ENCODE results near the gene PTPRN2. TPM values are rescaled to one million over a fixed set of nuclear protein-coding genes. Genes with fewer than 3 reads are reported as not detected.

PTPRN2 gene
- total and polyA plus RNA-seq, 2 donors (not counting 3 experiments of a cell fraction or from before 2014, with no cell fraction given), result 0.62 to 0.88 TPM

DNA sequence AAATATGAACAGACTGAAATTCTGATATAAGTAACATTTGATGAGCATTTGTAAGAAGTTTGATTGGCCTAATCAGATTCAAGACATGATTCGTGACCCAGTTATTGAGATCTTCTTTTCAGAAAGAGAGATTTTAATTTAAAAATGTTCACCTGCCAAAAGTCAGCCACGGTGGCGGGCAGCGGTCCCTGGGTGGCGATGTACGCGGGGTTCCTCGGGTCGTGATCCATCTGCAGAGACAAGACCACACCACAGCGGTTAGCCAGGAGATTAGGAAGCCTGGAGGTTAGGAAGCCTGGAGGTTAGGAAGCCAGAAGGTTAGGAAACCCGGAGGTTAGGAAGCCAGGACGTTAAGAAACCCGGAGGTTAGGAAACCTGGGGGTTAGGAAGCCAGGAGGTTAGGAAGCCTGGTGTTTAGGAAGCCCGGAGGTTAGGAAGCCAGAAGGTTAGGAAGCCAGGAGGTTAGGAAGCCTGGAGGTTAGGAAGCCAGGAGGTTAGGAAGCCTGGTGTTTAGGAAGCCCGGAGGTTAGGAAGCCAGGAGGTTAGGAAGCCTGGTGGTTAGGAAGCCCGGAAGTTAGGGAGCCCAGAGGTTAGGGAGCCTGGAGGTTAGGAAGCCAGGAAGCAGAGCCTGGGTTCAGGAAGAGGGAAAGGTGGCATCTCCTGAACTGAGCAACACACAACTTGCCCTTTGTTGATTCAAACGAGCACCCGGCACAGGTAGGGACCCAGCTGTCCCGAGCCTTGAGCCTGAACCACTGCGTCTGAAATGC, 992.4 kb downstream of the PTPRN2 start:
- Histone ChIP-seq H3K27me3 (ENCODE audit: control insufficient read depth in 2 of 2, insufficient read depth in 2 of 2, low read length in 2 of 2) (no peaks in the 10 kb centered on the region), H3K79me2 (ENCODE audit: control insufficient read depth, insufficient read depth, low read length) (no peaks in the 10 kb centered on the region), H3K9me1 (replicated peaks; ENCODE audit: control insufficient read depth, extremely low read depth, insufficient read depth, low read length) (no peaks in the 10 kb centered on the region), H3K27ac (ENCODE audit: insufficient read depth, low read depth, low read length) (no peak overlapping the region), H3K4me1 (ENCODE audit: control insufficient read depth, extremely low read depth, insufficient read depth, low read length) (no peaks in the 10 kb centered on the region), H3K9ac (replicated peaks; ENCODE audit: extremely low read depth, insufficient read depth, low read length) (no peak overlapping the region), H3K4me3 (replicated peaks in 1 of 3; ENCODE audit: insufficient read depth in 1 of 3, low read depth in 1 of 3, low read length in 3 of 3) (no peak overlapping the region), H4K20me1 (replicated peaks; ENCODE audit: control insufficient read depth, extremely low read depth, insufficient read depth, low read length) (no peaks in the 10 kb centered on the region), H3K36me3 (ENCODE audit: control insufficient read depth in 2 of 2, extremely low read depth in 1 of 2, insufficient read depth in 2 of 2, low read length in 2 of 2) (no peaks in the 10 kb centered on the region), H2AFZ (ENCODE audit: low read depth, low read length) (no peak overlapping the region), H3K9me3 (replicated peaks; ENCODE audit: control insufficient read depth, insufficient read depth, low read length) (no peaks in the 10 kb centered on the region), H3K4me2 (ENCODE audit: insufficient read depth, low read length) (no peak overlapping the region)
- POLR2A ChIA-PET, result no interaction called here
- dilution Hi-C loops (cut with MboI; ENCODE audit: extremely low pct_ligation_motif_present, low sequenced_read_pairs) (no loop called here), intact Hi-C loops (cut with micrococcal nuclease) (no loop called here)
- CTCF ChIA-PET, result no interaction called here
- no TSS peak for BruUV-seq (replicated peaks)
- DNase-seq (ENCODE audit: low read depth, low spot score) (no peak), FAIRE-seq (no peak)
- TF ChIP-seq EZH2 (IDR thresholded peaks at IDR 0.05; ENCODE audit: borderline replicate concordance, low read depth, low read length, severe bottlenecking) (no peak), POLR2AphosphoS5 (IDR thresholded peaks at IDR 0.05; ENCODE audit: insufficient read depth, low read depth, low read length) (no peak), MYC (IDR thresholded peaks at IDR 0.05; ENCODE audit: low read depth, low read length) (no peak), FOS (IDR thresholded peaks at IDR 0.05; ENCODE audit: borderline replicate concordance, insufficient read depth, low read length) (no peak), GATA2 (IDR thresholded peaks at IDR 0.05; ENCODE audit: insufficient read depth, insufficient read length, low read depth, low read length) (no peak), POLR2A (IDR thresholded peaks at IDR 0.05; ENCODE audit: low read depth, low read length) (no peak), JUN (IDR thresholded peaks at IDR 0.05; ENCODE audit: borderline replicate concordance, insufficient read depth, insufficient read length, low read depth) (no peak)
- TF ChIP-seq, protein P1, sequence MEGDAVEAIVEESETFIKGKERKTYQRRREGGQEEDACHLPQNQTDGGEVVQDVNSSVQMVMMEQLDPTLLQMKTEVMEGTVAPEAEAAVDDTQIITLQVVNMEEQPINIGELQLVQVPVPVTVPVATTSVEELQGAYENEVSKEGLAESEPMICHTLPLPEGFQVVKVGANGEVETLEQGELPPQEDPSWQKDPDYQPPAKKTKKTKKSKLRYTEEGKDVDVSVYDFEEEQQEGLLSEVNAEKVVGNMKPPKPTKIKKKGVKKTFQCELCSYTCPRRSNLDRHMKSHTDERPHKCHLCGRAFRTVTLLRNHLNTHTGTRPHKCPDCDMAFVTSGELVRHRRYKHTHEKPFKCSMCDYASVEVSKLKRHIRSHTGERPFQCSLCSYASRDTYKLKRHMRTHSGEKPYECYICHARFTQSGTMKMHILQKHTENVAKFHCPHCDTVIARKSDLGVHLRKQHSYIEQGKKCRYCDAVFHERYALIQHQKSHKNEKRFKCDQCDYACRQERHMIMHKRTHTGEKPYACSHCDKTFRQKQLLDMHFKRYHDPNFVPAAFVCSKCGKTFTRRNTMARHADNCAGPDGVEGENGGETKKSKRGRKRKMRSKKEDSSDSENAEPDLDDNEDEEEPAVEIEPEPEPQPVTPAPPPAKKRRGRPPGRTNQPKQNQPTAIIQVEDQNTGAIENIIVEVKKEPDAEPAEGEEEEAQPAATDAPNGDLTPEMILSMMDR (IDR thresholded peaks at IDR 0.05; ENCODE audit: extremely low read depth in 1 of 2, insufficient read depth in 1 of 2, low read depth in 1 of 2, low read length in 2 of 2), result no peak
- TF ChIP-seq, protein P2, sequence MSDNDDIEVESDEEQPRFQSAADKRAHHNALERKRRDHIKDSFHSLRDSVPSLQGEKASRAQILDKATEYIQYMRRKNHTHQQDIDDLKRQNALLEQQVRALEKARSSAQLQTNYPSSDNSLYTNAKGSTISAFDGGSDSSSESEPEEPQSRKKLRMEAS (IDR thresholded peaks at IDR 0.05; ENCODE audit: insufficient read depth, insufficient read length), result no peak

All from endothelial cell of umbilical vein (primary cell).